Sigmoid colon (tissue), 7 donors: ENCODE results near the gene DRGX. TPM values are rescaled to one million over a fixed set of nuclear protein-coding genes. Genes with fewer than 3 reads are reported as not detected.

Experiments
- DNase-seq: peaks from one replicate; pipeline ENCODE4 v3.0.0-alpha.2; 2019
- H3K27ac ChIP-seq, 4 donors: fragments of 200-600 bp; sonication (generic); one replicate each; pipeline ENCODE4 v1.5.1; 2016 to 2019; ENCODE audit warnings: mild to moderate bottlenecking in 1 of 4
- H3K27me3 ChIP-seq, 3 donors: fragments of 200-600 bp; sonication (generic); one replicate each; pipeline ENCODE4 v1.5.1; 2019; ENCODE audit warnings: mild to moderate bottlenecking in 1 of 3
- H3K36me3 ChIP-seq, 4 donors: fragments of 200-600 bp; sonication (generic); one replicate each; pipeline ENCODE4 v1.5.1; 2016 to 2019
- H3K4me1 ChIP-seq, 4 donors: fragments of 200-600 bp; sonication (generic); one replicate each; pipeline ENCODE4 v1.5.1; 2017 to 2019
- H3K4me3 ChIP-seq, 4 donors: fragments of 200-600 bp; sonication (generic); one replicate each; pipeline ENCODE4 v1.5.1; 2017 to 2019; ENCODE audit warnings: mild to moderate bottlenecking in 2 of 4, moderate library complexity in 1 of 4
- H3K9me3 ChIP-seq, 4 donors: fragments of 200-600 bp in 3 of 4; sonication (generic) in 3 of 4; one replicate each; pipeline versions ENCODE4 v1.5.1 to v1.6.1; 2013 to 2019
- CTCF ChIP-seq, 4 experiments: fragments of 450-650 bp in 3 of 4; fragments of 200-600 bp in 1 of 4; IDR thresholded peaks; one replicate each; pipeline ENCODE4 v1.5.1; 2016 to 2019; ENCODE audit warnings: antibody characterized with exemption in 4 of 4, mild to moderate bottlenecking in 3 of 4, moderate library complexity in 2 of 4
- EP300 ChIP-seq, 4 donors: sonication (generic); formaldehyde crosslinking; IDR thresholded peaks; one replicate each; pipeline ENCODE4 v1.6.1; 2017; ENCODE audit warnings: antibody characterized with exemption in 4 of 4
- POLR2A ChIP-seq, 2 donors: fragments of 450-650 bp; IDR thresholded peaks; one replicate each; pipeline ENCODE4 v1.6.1; 2016; ENCODE audit warnings: antibody characterized with exemption in 2 of 2, mild to moderate bottlenecking in 2 of 2, moderate library complexity in 2 of 2
- POLR2AphosphoS5 ChIP-seq, 4 donors: sonication (generic); formaldehyde crosslinking; IDR thresholded peaks; one replicate each; pipeline ENCODE4 v1.6.1; 2017; ENCODE audit warnings: antibody characterized with exemption in 4 of 4
- WGBS, 2 donors: extraction: QIAGEN DNeasy Blood & Tissue Kit; methylation state at CpG; one replicate each; pipeline ENCODE4 v1.1.7; 2013; 5-methylcytosine and 5-hydroxymethylcytosine counted together
- intact Hi-C: fragments of 100-400 bp; cut with DNase I; formaldehyde crosslinking; loops from one replicate; pipeline ENCODE4 v1.15.1; 2023
- polyA plus RNA-seq, 3 donors: library from polyadenylated mRNA; stranded (reverse); fragments of 200-250 nt; gene quantifications; one replicate each; pipeline ENCODE4 v1.2.3, GENCODE V29; 2013
- total RNA-seq, 4 donors: library from RNA; depleted of rRNA; stranded (reverse); fragments of >200 nt; gene quantifications; one replicate each; pipeline ENCODE4 v1.1.0, GENCODE V29; 2016
- donor health status: healthy with polysubstance abuse.
- donor health status: Bipolar disorder and iron deficiency.
- donor health status: healthy.

Gene DRGX
- total and polyA plus RNA-seq, 7 donors = 0.23 to 0.42 TPM; not detected in 5

- no peak overlapping the region for H3K4me3 ChIP-seq
- peaks cover 0 to 14% (median 5%) of the 10 kb centered on the region in 4 donors for H3K4me1 ChIP-seq
- no peaks in the 10 kb centered on the region for H3K27me3 ChIP-seq
- TF ChIP-seq POLR2AphosphoS5 (IDR thresholded peaks at IDR 0.05) = no peak
- no peak for TF ChIP-seq POLR2A (IDR thresholded peaks at IDR 0.05)
- no peak for TF ChIP-seq EP300 (IDR thresholded peaks at IDR 0.05)
- TF ChIP-seq CTCF (IDR thresholded peaks at IDR 0.05) = no peak
- no peak for DNase-seq
- intact Hi-C loops = no loop called here
- no peak overlapping the region for H3K27ac ChIP-seq
- WGBS, 2 donors = 77 to 83% methylated on average over 8 of the region's 8 CpGs
- peaks cover 0 to 5% (median 0%) of the 10 kb centered on the region in 4 donors for H3K9me3 ChIP-seq
- H3K36me3 ChIP-seq = no peaks in the 10 kb centered on the region
Observed at GRCh38 chr10:49361178-49361554, 34.7 kb downstream of the DRGX start.

GRCh38 chr10:49360271-49361177, 35.4 kb downstream of the DRGX start:
- peak overlapping the region in 2 of 4 donors; percentile 10 to 33 for H3K27ac ChIP-seq
- WGBS, 2 donors = 72 to 74% methylated on average over 15 of the region's 15 CpGs

GRCh38 chr10:49359349-49360270, 36.3 kb downstream of the DRGX start:
- Histone ChIP-seq H3K36me3 (no peaks in the 10 kb centered on the region), H3K27me3 (no peaks in the 10 kb centered on the region), H3K4me3 (no peak overlapping the region), H3K27ac (peak overlapping the region in 1 of 4 donors; percentile 33), H3K9me3 (peaks cover 0 to 5% (median 0%) of the 10 kb centered on the region in 4 donors), H3K4me1 (peaks cover 0 to 14% (median 5%) of the 10 kb centered on the region in 4 donors)
- WGBS, 2 donors = 48 to 57% methylated on average over 13 of the region's 13 CpGs
- no peak for TF ChIP-seq CTCF (IDR thresholded peaks at IDR 0.05)
- TF ChIP-seq POLR2A (IDR thresholded peaks at IDR 0.05) = no peak
- TF ChIP-seq EP300 (IDR thresholded peaks at IDR 0.05) = no peak
- TF ChIP-seq POLR2AphosphoS5 (IDR thresholded peaks at IDR 0.05) = no peak
- intact Hi-C loops = no loop called here
- no peak for DNase-seq

More at GRCh38 chr10:49360271-49361177, 35.4 kb downstream of the DRGX start:
- peak; percentile 40 for DNase-seq
- H3K4me1 ChIP-seq = peaks cover 0 to 14% (median 5%) of the 10 kb centered on the region in 4 donors
- H3K9me3 ChIP-seq = peaks cover 0 to 5% (median 0%) of the 10 kb centered on the region in 4 donors
- H3K4me3 ChIP-seq = no peak overlapping the region
- TF ChIP-seq EP300 (IDR thresholded peaks at IDR 0.05) = no peak
- TF ChIP-seq POLR2A (IDR thresholded peaks at IDR 0.05) = no peak
- TF ChIP-seq CTCF (IDR thresholded peaks at IDR 0.05) = no peak
- no peak for TF ChIP-seq POLR2AphosphoS5 (IDR thresholded peaks at IDR 0.05)
- no peaks in the 10 kb centered on the region for H3K27me3 ChIP-seq
- no peaks in the 10 kb centered on the region for H3K36me3 ChIP-seq
- intact Hi-C loops = no loop called here

GRCh38 chr10:49357910-49358309, 38.0 kb downstream of the DRGX start:
- Histone ChIP-seq H3K9me3 (peaks cover 0 to 5% (median 0%) of the 10 kb centered on the region in 4 donors), H3K27ac (no peak overlapping the region), H3K4me1 (peaks cover 0 to 14% (median 5%) of the 10 kb centered on the region in 4 donors), H3K27me3 (no peaks in the 10 kb centered on the region), H3K4me3 (no peak overlapping the region), H3K36me3 (no peaks in the 10 kb centered on the region)
- intact Hi-C loops = no loop called here
- no peak for DNase-seq
- 53 to 79% methylated on average over 2 of the region's 2 CpGs for WGBS, 2 donors
- no peak for TF ChIP-seq EP300 (IDR thresholded peaks at IDR 0.05)
- TF ChIP-seq POLR2A (IDR thresholded peaks at IDR 0.05) = no peak
